HL-60 (cell line): Measurements from ENCODE around the gene MPG.

Experiments
- DNase-seq, 2 experiments: peaks; one replicate each; pipeline ENCODE4 v3.0.0-alpha.2; 2010 to 2020; ENCODE audit warnings: low read depth in 1 of 2, low spot score in 1 of 2
- H3K27ac ChIP-seq: fragments of 250-450 bp; sonication (Bioruptor Pico); replicated peaks from 2 replicates; pipeline ENCODE4 v1.5.1; 2020; ENCODE audit warnings: mild to moderate bottlenecking, moderate library complexity
- H3K27me3 ChIP-seq: fragments of 250-450 bp; sonication (Bioruptor Pico); 2 replicates; pipeline ENCODE4 v1.5.1; 2021; ENCODE audit warnings: mild to moderate bottlenecking, moderate library complexity; ENCODE audit not compliant: insufficient read depth, poor library complexity, severe bottlenecking
- H3K4me3 ChIP-seq: replicated peaks from 2 replicates; pipeline ENCODE4 v1.5.1; 2011; ENCODE audit warnings: mild to moderate bottlenecking, control low read depth, low read length; ENCODE audit not compliant: insufficient read depth
- GABPA ChIP-seq: IDR thresholded peaks from 2 replicates; pipeline ENCODE4 v1.6.1; 2012; ENCODE audit warnings: low read depth
- POLR2AphosphoS5 ChIP-seq: IDR thresholded peaks from 2 replicates; pipeline ENCODE4 v1.6.1; 2012; ENCODE audit warnings: low read depth
- SPI1 ChIP-seq: IDR thresholded peaks from 2 replicates; pipeline ENCODE4 v1.6.1; 2012; ENCODE audit warnings: low read depth, mild to moderate bottlenecking, borderline replicate concordance
- TF ChIP-seq, protein P1 (sequence below): IDR thresholded peaks from 2 replicates; pipeline ENCODE4 v1.6.1; 2012; ENCODE audit warnings: low read depth; ENCODE audit not compliant: insufficient replicate concordance
- TF ChIP-seq, protein P2 (sequence below): IDR thresholded peaks from one replicate; pipeline ENCODE4 v1.5.1; 2011; ENCODE audit warnings: low read length, control low read depth, inconsistent platforms; ENCODE audit not compliant: insufficient read depth

MPG gene

GRCh38 chr16:85407-85782, 7.4 kb downstream of the MPG start:
- Histone ChIP-seq H3K4me3 (no peak overlapping the region), H3K27me3 (no peaks in the 10 kb centered on the region), H3K27ac (no peak overlapping the region)
- TF ChIP-seq, protein P1, sequence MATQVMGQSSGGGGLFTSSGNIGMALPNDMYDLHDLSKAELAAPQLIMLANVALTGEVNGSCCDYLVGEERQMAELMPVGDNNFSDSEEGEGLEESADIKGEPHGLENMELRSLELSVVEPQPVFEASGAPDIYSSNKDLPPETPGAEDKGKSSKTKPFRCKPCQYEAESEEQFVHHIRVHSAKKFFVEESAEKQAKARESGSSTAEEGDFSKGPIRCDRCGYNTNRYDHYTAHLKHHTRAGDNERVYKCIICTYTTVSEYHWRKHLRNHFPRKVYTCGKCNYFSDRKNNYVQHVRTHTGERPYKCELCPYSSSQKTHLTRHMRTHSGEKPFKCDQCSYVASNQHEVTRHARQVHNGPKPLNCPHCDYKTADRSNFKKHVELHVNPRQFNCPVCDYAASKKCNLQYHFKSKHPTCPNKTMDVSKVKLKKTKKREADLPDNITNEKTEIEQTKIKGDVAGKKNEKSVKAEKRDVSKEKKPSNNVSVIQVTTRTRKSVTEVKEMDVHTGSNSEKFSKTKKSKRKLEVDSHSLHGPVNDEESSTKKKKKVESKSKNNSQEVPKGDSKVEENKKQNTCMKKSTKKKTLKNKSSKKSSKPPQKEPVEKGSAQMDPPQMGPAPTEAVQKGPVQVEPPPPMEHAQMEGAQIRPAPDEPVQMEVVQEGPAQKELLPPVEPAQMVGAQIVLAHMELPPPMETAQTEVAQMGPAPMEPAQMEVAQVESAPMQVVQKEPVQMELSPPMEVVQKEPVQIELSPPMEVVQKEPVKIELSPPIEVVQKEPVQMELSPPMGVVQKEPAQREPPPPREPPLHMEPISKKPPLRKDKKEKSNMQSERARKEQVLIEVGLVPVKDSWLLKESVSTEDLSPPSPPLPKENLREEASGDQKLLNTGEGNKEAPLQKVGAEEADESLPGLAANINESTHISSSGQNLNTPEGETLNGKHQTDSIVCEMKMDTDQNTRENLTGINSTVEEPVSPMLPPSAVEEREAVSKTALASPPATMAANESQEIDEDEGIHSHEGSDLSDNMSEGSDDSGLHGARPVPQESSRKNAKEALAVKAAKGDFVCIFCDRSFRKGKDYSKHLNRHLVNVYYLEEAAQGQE: no peak
- TF ChIP-seq POLR2AphosphoS5: no peak
- TF ChIP-seq, protein P2, sequence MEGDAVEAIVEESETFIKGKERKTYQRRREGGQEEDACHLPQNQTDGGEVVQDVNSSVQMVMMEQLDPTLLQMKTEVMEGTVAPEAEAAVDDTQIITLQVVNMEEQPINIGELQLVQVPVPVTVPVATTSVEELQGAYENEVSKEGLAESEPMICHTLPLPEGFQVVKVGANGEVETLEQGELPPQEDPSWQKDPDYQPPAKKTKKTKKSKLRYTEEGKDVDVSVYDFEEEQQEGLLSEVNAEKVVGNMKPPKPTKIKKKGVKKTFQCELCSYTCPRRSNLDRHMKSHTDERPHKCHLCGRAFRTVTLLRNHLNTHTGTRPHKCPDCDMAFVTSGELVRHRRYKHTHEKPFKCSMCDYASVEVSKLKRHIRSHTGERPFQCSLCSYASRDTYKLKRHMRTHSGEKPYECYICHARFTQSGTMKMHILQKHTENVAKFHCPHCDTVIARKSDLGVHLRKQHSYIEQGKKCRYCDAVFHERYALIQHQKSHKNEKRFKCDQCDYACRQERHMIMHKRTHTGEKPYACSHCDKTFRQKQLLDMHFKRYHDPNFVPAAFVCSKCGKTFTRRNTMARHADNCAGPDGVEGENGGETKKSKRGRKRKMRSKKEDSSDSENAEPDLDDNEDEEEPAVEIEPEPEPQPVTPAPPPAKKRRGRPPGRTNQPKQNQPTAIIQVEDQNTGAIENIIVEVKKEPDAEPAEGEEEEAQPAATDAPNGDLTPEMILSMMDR: no peak
- TF ChIP-seq SPI1: no peak
- TF ChIP-seq GABPA: no peak
- no peak for DNase-seq

GRCh38 chr16:85865-86264, 7.8 kb downstream of the MPG start:
- TF ChIP-seq, protein P2: no peak
- TF ChIP-seq, protein P1: no peak
- TF ChIP-seq POLR2AphosphoS5 (no peak), SPI1 (no peak), GABPA (no peak)
- Histone ChIP-seq H3K4me3 (no peak overlapping the region), H3K27ac (no peak overlapping the region), H3K27me3 (no peaks in the 10 kb centered on the region)
- DNase-seq: no peak

DNA sequence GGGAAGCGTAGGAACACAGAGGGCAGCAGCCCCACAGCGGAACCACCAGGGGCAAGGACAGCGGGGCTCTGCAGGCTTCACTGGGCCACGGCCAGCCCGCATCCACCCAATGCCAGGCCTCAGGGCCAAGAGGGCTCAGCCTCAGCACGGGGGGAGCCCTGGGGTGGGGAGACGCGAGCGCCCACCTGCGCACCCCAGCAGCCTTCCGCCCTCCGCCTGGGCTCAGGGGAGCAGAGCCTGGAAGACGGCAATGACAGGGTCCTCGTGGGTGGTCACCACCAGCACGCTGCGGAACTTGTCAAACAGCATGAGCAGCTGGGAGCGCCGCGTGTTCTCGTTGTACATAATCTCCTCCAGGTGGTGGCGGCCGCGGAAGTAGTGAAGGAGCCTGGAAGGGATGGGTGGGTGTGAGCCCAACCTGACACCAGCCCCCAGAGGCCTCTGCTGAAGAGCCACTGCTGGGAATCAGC, 8.5 kb downstream of the MPG start:
- DNase-seq: no peak
- TF ChIP-seq, protein P1: no peak
- TF ChIP-seq, protein P2: no peak
- TF ChIP-seq POLR2AphosphoS5: no peak
- no peak for TF ChIP-seq GABPA
- no peak for TF ChIP-seq SPI1
- Histone ChIP-seq H3K27me3 (no peaks in the 10 kb centered on the region), H3K4me3 (no peak overlapping the region), H3K27ac (no peak overlapping the region)
